BJ (cell line): ENCODE data around the gene ALDH1A2. TPM values are rescaled to one million over a fixed set of nuclear protein-coding genes. Genes with fewer than 3 reads are reported as not detected.
A peak's percentile ranks its signal among the peaks of the same experiment; 100 is the strongest.
"Not testable (repeated sequence)": the region's sequence is repeated elsewhere in the genome, so short reads cannot be mapped to it uniquely, and the experiment has no call there.

Experiments
- CTCF ChIA-PET: fragments of 350-600 bp; formaldehyde crosslinking; extraction: SDS; loops from one replicate; lab custom pipeline; 2021; ENCODE audit warnings: antibody characterized with exemption, inconsistent platforms; lab: Yijun Ruan, JAX
- POLR2A ChIA-PET: fragments of 300-600 bp; sonication (Branson Sonifier 250); formaldehyde crosslinking; extraction: SDS; loops from one replicate; lab custom pipeline; 2021; ENCODE audit warnings: antibody characterized with exemption; lab: Charles Lee
- DNase-seq: peaks from one replicate; pipeline ENCODE4 v3.0.0-alpha.2; 2011; ENCODE audit warnings: low read depth
- H3K27me3 ChIP-seq: 2 replicates; pipeline ENCODE4 v1.6.0; 2011; ENCODE audit warnings: low read length; ENCODE audit not compliant: control insufficient read depth, insufficient read depth
- H3K36me3 ChIP-seq: 2 replicates; pipeline ENCODE4 v1.5.1; 2011; ENCODE audit warnings: low read length; ENCODE audit not compliant: control insufficient read depth, insufficient read depth
- H3K4me3 ChIP-seq: 2 replicates; pipeline ENCODE4 v1.5.1; 2011; ENCODE audit warnings: low read depth, mild to moderate bottlenecking, control low read depth, low read length
- polyA plus RNA-seq: library from polyadenylated mRNA; depleted of rRNA; stranded (reverse); fragments of >200 nt; gene quantifications from 2 replicates; pipeline ENCODE4 v1.2.3, GENCODE V29; 2011
- TF ChIP-seq, protein P1 (sequence below): IDR thresholded peaks from 2 replicates; pipeline ENCODE4 v1.5.1; 2011; ENCODE audit warnings: low read depth, mild to moderate bottlenecking, control low read depth, inconsistent platforms, low read length, moderate library complexity; ENCODE audit not compliant: insufficient read depth

ALDH1A2 gene
- polyA plus RNA-seq, 1 experiment: 0.50 TPM

GRCh38 chr15:58003810-58004209, 61.7 kb downstream of the ALDH1A2 start:
- Histone ChIP-seq H3K36me3 (no peaks in the 10 kb centered on the region), H3K27me3 (no peaks in the 10 kb centered on the region), H3K4me3 (no peak overlapping the region)
- ChIA-PET POLR2A (no interaction called here), CTCF (interaction anchor here (0.9 to 1.7 kb wide), 2 partner anchors 8 to 256 kb away, joined by 3 read pairs; no protein-coding TSS in a partner anchor)
- TF ChIP-seq, protein P1, sequence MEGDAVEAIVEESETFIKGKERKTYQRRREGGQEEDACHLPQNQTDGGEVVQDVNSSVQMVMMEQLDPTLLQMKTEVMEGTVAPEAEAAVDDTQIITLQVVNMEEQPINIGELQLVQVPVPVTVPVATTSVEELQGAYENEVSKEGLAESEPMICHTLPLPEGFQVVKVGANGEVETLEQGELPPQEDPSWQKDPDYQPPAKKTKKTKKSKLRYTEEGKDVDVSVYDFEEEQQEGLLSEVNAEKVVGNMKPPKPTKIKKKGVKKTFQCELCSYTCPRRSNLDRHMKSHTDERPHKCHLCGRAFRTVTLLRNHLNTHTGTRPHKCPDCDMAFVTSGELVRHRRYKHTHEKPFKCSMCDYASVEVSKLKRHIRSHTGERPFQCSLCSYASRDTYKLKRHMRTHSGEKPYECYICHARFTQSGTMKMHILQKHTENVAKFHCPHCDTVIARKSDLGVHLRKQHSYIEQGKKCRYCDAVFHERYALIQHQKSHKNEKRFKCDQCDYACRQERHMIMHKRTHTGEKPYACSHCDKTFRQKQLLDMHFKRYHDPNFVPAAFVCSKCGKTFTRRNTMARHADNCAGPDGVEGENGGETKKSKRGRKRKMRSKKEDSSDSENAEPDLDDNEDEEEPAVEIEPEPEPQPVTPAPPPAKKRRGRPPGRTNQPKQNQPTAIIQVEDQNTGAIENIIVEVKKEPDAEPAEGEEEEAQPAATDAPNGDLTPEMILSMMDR: no peak
- no peak for DNase-seq

GRCh38 chr15:58002338-58003126, 63.0 kb downstream of the ALDH1A2 start:
- CTCF ChIA-PET: interaction anchor here (0.9 to 1.8 kb wide), 4 partner anchors 8 to 64 kb away, joined by 3 to 5 read pairs (median 3); no protein-coding TSS in a partner anchor
- POLR2A ChIA-PET: no interaction called here
- H3K4me3 ChIP-seq: no peak overlapping the region
- TF ChIP-seq, protein P1: no peak
- DNase-seq: no peak
- H3K27me3 ChIP-seq: no peaks in the 10 kb centered on the region
- H3K36me3 ChIP-seq: no peaks in the 10 kb centered on the region

- H3K27me3 ChIP-seq, POLR2A ChIA-PET, H3K4me3 ChIP-seq, H3K36me3 ChIP-seq, DNase-seq: not testable (repeated sequence)
- CTCF ChIA-PET: interaction anchor here (0.6 to 2.4 kb wide), 2 partner anchors 8 to 72 kb away, joined by 3 to 7 read pairs; no protein-coding TSS in a partner anchor
Measured at GRCh38 chr15:57999699-58000098, 65.8 kb downstream of the ALDH1A2 start.

- no peak for DNase-seq
- TF ChIP-seq, protein P1: no peak
- no peaks in the 10 kb centered on the region for H3K36me3 ChIP-seq
- H3K27me3 ChIP-seq: no peaks in the 10 kb centered on the region
- CTCF ChIA-PET: no interaction called here
- POLR2A ChIA-PET: no interaction called here
- H3K4me3 ChIP-seq: no peak overlapping the region
Measured at GRCh38 chr15:57996561-57996960, 69.0 kb downstream of the ALDH1A2 start.

DNA sequence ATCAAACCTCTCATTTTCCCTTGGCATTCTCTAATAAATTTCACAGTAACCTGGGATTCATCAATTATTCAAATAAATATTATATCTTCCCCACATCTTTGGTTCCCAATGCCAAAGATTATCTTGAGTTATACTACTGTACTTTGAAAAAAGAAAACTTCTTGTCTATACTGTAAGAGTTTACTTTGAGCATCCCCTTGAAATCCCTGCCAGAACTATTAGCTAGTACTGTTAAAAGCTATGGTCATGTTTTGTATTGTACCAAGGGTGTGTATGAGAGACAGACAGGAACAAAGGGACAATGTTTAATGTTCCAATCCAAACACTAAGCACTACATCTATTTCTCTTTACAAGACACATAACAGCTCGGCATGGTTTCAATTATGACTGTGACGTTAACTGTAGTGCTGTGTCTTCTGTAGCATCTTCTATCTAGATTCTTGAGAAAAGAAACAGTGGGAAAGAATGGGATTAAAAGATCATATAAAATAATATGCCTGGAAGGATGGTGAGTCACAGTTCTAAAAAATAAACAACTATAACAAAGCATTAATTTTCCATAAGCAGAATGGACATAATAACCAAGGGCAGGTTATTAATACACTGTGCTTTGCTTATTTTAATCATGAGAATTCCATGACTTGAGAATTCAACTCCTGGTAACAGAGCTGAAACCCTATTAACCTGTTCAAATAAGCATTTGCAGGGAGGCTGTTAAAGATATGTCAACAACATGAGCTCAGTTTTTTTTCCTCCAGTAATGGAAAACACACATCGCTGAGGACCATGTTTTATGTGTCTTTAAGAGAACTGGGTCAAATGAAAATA, 71.1 kb downstream of the ALDH1A2 start:
- Histone ChIP-seq H3K4me3 (no peak overlapping the region), H3K36me3 (no peaks in the 10 kb centered on the region), H3K27me3 (no peaks in the 10 kb centered on the region)
- ChIA-PET CTCF (interaction anchor here (1.1 to 1.5 kb wide), 4 partner anchors 8 to 263 kb away, joined by 3 to 5 read pairs (median 4); no protein-coding TSS in a partner anchor), POLR2A (no interaction called here)
- DNase-seq: peak; percentile 43
- TF ChIP-seq, protein P1: no peak
